GM12878 (cell line): Measurements from ENCODE around the gene TMSB4X.

Source experiments
- CHD4 ChIP-seq: fragments of 200-600 bp; sonication (generic); IDR thresholded peaks from 2 replicates; pipeline ENCODE4 v1.6.1; 2016; ENCODE audit warnings: mild to moderate bottlenecking
- CTCF ChIP-seq, 3 experiments: IDR thresholded peaks in 2 of 3; conservative IDR thresholded peaks in 1 of 3; 2 replicates each; pipeline ENCODE4 v1.5.1; 2011; ENCODE audit warnings: low read depth in 3 of 3, low read length in 3 of 3, mild to moderate bottlenecking in 3 of 3, control low read depth in 2 of 3, moderate library complexity in 2 of 3, inconsistent platforms in 1 of 3, mixed read lengths in 1 of 3; ENCODE audit not compliant: control insufficient read depth in 2 of 3, insufficient read depth in 1 of 3; ENCODE audit errors: extremely low read depth in 1 of 3
- DPF2 ChIP-seq: fragments of 450-650 bp; IDR thresholded peaks from 2 replicates; pipeline ENCODE4 v1.6.1; 2017; ENCODE audit warnings: mild to moderate bottlenecking
- EZH2 ChIP-seq: IDR thresholded peaks from 2 replicates; pipeline ENCODE4 v1.6.1; 2012; ENCODE audit warnings: low read depth, mild to moderate bottlenecking, control low read depth, inconsistent platforms, low read length, borderline replicate concordance; ENCODE audit not compliant: control insufficient read depth
- PAX5 ChIP-seq: IDR thresholded peaks from 2 replicates; pipeline ENCODE4 v1.6.1; 2011; ENCODE audit warnings: low read depth, low read length, borderline replicate concordance
- POLR2A ChIP-seq: IDR thresholded peaks from 2 replicates; pipeline ENCODE4 v1.6.1; 2011; ENCODE audit warnings: low read depth, mild to moderate bottlenecking, low read length
- ZBTB33 ChIP-seq: fragments of 450-650 bp; IDR thresholded peaks from 2 replicates; pipeline ENCODE4 v1.6.1; 2017; ENCODE audit warnings: mild to moderate bottlenecking
- ZNF274 ChIP-seq: IDR thresholded peaks from one replicate; pipeline ENCODE4 v1.8.0; 2011; ENCODE audit not compliant: insufficient read length, insufficient read depth

DNA sequence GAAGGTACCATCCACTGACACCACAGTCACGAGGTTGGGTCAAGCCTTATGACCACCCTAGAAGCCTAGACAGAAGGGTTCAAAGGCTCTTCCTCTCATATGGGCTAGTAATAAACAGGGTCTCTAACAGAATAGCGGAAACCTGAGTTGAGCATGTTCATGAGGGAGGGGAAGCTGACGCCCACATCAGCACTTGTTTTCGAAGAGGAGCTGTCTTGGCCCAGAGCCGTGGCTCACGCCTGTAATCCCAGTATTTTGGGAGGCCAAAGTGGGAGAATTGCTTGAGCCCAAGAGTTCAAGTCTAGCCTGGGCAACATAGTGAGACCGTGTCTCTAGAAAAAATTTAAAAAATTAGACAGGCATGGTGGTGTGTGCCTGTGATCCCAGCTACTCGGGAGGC, 21.5 kb upstream of the TMSB4X start:
- no peak for TF ChIP-seq ZBTB33
- no peak for TF ChIP-seq CTCF (IDR thresholded peaks at IDR 0.05 in 2 of 3, conservative IDR thresholded peaks at IDR 0.05 in 1 of 3; ENCODE audit: control insufficient read depth in 2 of 3, extremely low read depth in 1 of 3, insufficient read depth in 1 of 3, low read depth in 3 of 3, low read length in 3 of 3)
- TF ChIP-seq DPF2 = no peak
- TF ChIP-seq EZH2 = no peak
- TF ChIP-seq ZNF274 = no peak
- TF ChIP-seq POLR2A = no peak
- TF ChIP-seq CHD4 = no peak
- no peak for TF ChIP-seq PAX5
